H7 (cell line): Measurements from ENCODE around the gene SLC1A7. TPM values are rescaled to one million over a fixed set of nuclear protein-coding genes. Genes with fewer than 3 reads are reported as not detected.
A peak's percentile ranks its signal among the peaks of the same experiment; 100 is the strongest.

Experiments
- DNase-seq: peaks from one replicate; pipeline ENCODE4 v3.0.0; 2012
- H3K27me3 ChIP-seq: 2 replicates; pipeline ENCODE4 v1.6.0; 2011; ENCODE audit warnings: mild to moderate bottlenecking, low read length; ENCODE audit not compliant: control insufficient read depth, insufficient read depth
- H3K36me3 ChIP-seq: replicated peaks from 2 replicates; pipeline ENCODE4 v1.5.1; 2011; ENCODE audit warnings: low read length; ENCODE audit not compliant: control insufficient read depth, insufficient read depth
- H3K4me3 ChIP-seq: 2 replicates; pipeline ENCODE4 v1.5.1; 2011; ENCODE audit warnings: low read depth, mild to moderate bottlenecking, control low read depth, low read length, moderate library complexity; ENCODE audit not compliant: insufficient read depth
- total RNA-seq: library from RNA; depleted of rRNA; stranded (reverse); fragments of >200 nt; shearing (Covaris generic); gene quantifications from 2 replicates; pipeline ENCODE4 v1.2.3, GENCODE V29; 2014

SLC1A7 gene
- total RNA-seq, 1 experiment from 2014 or later: not detected

- H3K36me3 ChIP-seq: no peaks in the 10 kb centered on the region
- peaks cover 6% of the 10 kb centered on the region; the same call in 1 of the 2 replicates for H3K27me3 ChIP-seq
- H3K4me3 ChIP-seq: no peak overlapping the region
- no peak for DNase-seq
These were observed 31.3 kb downstream of the SLC1A7 start for GRCh38 chr1:53111073-53111556.

GRCh38 chr1:53110370-53111072 lies 31.9 kb downstream of the SLC1A7 start:
- peaks cover 6% of the 10 kb centered on the region; the same call in 1 of the 2 replicates for H3K27me3 ChIP-seq
- no peaks in the 10 kb centered on the region for H3K36me3 ChIP-seq
- no peak overlapping the region for H3K4me3 ChIP-seq
- no peak for DNase-seq

GRCh38 chr1:53108646-53109580 lies 33.5 kb downstream of the SLC1A7 start:
- DNase-seq: no peak
- H3K36me3 ChIP-seq: no peaks in the 10 kb centered on the region
- H3K27me3 ChIP-seq: peaks cover 3% of the 10 kb centered on the region; the same call in 1 of the 2 replicates
- no peak overlapping the region for H3K4me3 ChIP-seq

- peaks cover 3% of the 10 kb centered on the region; the same call in 1 of the 2 replicates for H3K27me3 ChIP-seq
- no peak overlapping the region for H3K4me3 ChIP-seq
- H3K36me3 ChIP-seq: no peaks in the 10 kb centered on the region
- DNase-seq: no peak
These were observed 34.7 kb downstream of the SLC1A7 start for GRCh38 chr1:53107570-53108322.

- no peak overlapping the region for H3K4me3 ChIP-seq
- H3K36me3 ChIP-seq: no peaks in the 10 kb centered on the region
- peaks cover 3% of the 10 kb centered on the region; the same call in 1 of the 2 replicates for H3K27me3 ChIP-seq
- no peak for DNase-seq
These were observed 35.3 kb downstream of the SLC1A7 start for GRCh38 chr1:53107090-53107489.

- peak; percentile 38 for DNase-seq
- Histone ChIP-seq H3K4me3 (no peak overlapping the region), H3K36me3 (no peaks in the 10 kb centered on the region; the same call in 1 of the 2 replicates), H3K27me3 (no peaks in the 10 kb centered on the region; the same call in 1 of the 2 replicates)
These were observed 38.0 kb downstream of the SLC1A7 start for GRCh38 chr1:53104289-53104913.

- DNase-seq: peak; percentile 44
- Histone ChIP-seq H3K27me3 (no peaks in the 10 kb centered on the region; the same call in 1 of the 2 replicates), H3K36me3 (no peaks in the 10 kb centered on the region), H3K4me3 (no peak overlapping the region)
These were observed 47.9 kb downstream of the SLC1A7 start for GRCh38 chr1:53094533-53094919.

GRCh38 chr1:53093778-53094532 lies 48.5 kb downstream of the SLC1A7 start:
- peak; percentile 31 for DNase-seq
- no peaks in the 10 kb centered on the region; the same call in 1 of the 2 replicates for H3K27me3 ChIP-seq
- H3K36me3 ChIP-seq: no peaks in the 10 kb centered on the region
- H3K4me3 ChIP-seq: no peak overlapping the region

GRCh38 chr1:53093451-53093754 lies 49.0 kb downstream of the SLC1A7 start:
- Histone ChIP-seq H3K36me3 (no peaks in the 10 kb centered on the region), H3K4me3 (no peak overlapping the region), H3K27me3 (no peaks in the 10 kb centered on the region; the same call in 1 of the 2 replicates)
- no peak for DNase-seq

GRCh38 chr1:53092659-53093450 lies 49.6 kb downstream of the SLC1A7 start:
- DNase-seq: peak; percentile 45
- H3K27me3 ChIP-seq: no peaks in the 10 kb centered on the region; the same call in 1 of the 2 replicates
- H3K4me3 ChIP-seq: no peak overlapping the region
- H3K36me3 ChIP-seq: no peaks in the 10 kb centered on the region

GRCh38 chr1:53091841-53092645 lies 50.4 kb downstream of the SLC1A7 start:
- H3K27me3 ChIP-seq: no peaks in the 10 kb centered on the region; the same call in 1 of the 2 replicates
- no peaks in the 10 kb centered on the region for H3K36me3 ChIP-seq
- H3K4me3 ChIP-seq: no peak overlapping the region
- peak; percentile 54 for DNase-seq
